Prostate gland (tissue), 2 donors: Measurements from ENCODE around the gene CIPC. TPM values are rescaled to one million over a fixed set of nuclear protein-coding genes. Genes with fewer than 3 reads are reported as not detected.
A peak's percentile ranks its signal among the peaks of the same experiment; 100 is the strongest.

Experiments used
- DNase-seq: peaks from one replicate; pipeline ENCODE4 v3.0.0-alpha.2; 2019; ENCODE audit warnings: low spot score
- H3K27ac ChIP-seq, 2 donors: fragments of 200-600 bp; sonication (generic); 2 replicates each; pipeline ENCODE4 v1.5.1; 2017 to 2019
- H3K27me3 ChIP-seq: fragments of 200-600 bp; sonication (generic); replicated peaks from 2 replicates; pipeline ENCODE4 v1.5.1; 2019; ENCODE audit not compliant: insufficient read depth
- H3K36me3 ChIP-seq, 2 donors: fragments of 200-600 bp; sonication (generic); 1 replicate in 1 of 2; 2 replicates in 1 of 2; pipeline versions ENCODE4 v1.5.1 to v1.8.1; 2017 to 2019
- H3K4me1 ChIP-seq: fragments of 200-600 bp; sonication (generic); replicated peaks from 2 replicates; pipeline ENCODE4 v1.5.1; 2019
- H3K4me3 ChIP-seq, 2 donors: fragments of 200-600 bp; sonication (generic); 2 replicates each; pipeline ENCODE4 v1.5.1; 2017 to 2019
- H3K9me3 ChIP-seq: fragments of 200-600 bp; sonication (generic); 2 replicates; pipeline ENCODE4 v1.5.1; 2017
- CTCF ChIP-seq, 4 experiments: fragments of 200-600 bp in 2 of 4; fragments of 450-650 bp in 2 of 4; sonication (generic) in 2 of 4; IDR thresholded peaks; 1 replicate in 3 of 4; 2 replicates in 1 of 4; pipeline ENCODE4 v1.5.1; 2016 to 2019; ENCODE audit warnings: antibody characterized with exemption in 4 of 4, mild to moderate bottlenecking in 2 of 4, moderate library complexity in 2 of 4
- POLR2A ChIP-seq: fragments of 450-650 bp; IDR thresholded peaks from one replicate; pipeline ENCODE4 v1.6.1; 2016; ENCODE audit warnings: antibody characterized with exemption, mild to moderate bottlenecking
- POLR2AphosphoS5 ChIP-seq: sonication (generic); formaldehyde crosslinking; IDR thresholded peaks from one replicate; pipeline ENCODE4 v1.6.1; 2017; ENCODE audit warnings: antibody characterized with exemption
- WGBS: methylation state at CpG from one replicate; pipeline ENCODE4 v1.1.5; 2018; 5-methylcytosine and 5-hydroxymethylcytosine counted together
- intact Hi-C: fragments of 100-400 bp; cut with DNase I; formaldehyde crosslinking; loops from one replicate; pipeline ENCODE4 v1.14.2; 2022
- total RNA-seq, 2 donors: library from RNA; depleted of rRNA; stranded (reverse); fragments of >200 nt; gene quantifications; one replicate each; pipeline ENCODE4 v1.1.0, GENCODE V29; 2016

The CIPC gene
- total RNA-seq, 2 donors from 2014 or later: 45.1 to 63.3 TPM

DNA sequence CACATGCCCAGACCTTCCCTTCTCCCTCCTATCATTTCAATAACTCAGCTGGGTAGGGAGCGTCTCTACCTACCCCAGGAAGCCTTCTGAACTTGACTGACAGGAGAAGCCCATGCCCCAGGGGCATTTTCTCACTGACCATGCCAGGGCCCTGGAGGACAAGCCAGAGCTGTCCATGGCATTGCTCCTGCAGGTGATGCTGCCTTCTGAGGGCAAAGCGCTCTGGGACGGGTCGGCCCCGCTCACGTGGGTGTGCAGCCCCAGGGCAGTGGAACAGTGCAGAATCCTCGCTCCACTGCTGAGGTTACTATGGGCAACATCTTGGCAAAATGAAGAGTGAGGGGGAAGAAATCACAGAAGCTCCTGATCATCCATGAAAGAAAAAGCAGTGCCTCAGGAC lies 28.5 kb upstream of the CIPC start:
- TF ChIP-seq POLR2A (no peak), POLR2AphosphoS5 (no peak), CTCF (IDR thresholded peaks at IDR 0.05) (no peak)
- Histone ChIP-seq H3K4me1 (peaks cover 3% of the 10 kb centered on the region), H3K27ac (peak overlapping the region; percentile 31 to 58), H3K36me3 (no peaks in the 10 kb centered on the region), H3K4me3 (no peak overlapping the region), H3K27me3 (no peaks in the 10 kb centered on the region), H3K9me3 (no peaks in the 10 kb centered on the region)
- WGBS: 81% methylated on average over 7 of the region's 7 CpGs
- no peak for DNase-seq
- intact Hi-C loops: loop anchor here (5.0 kb wide), 1 partner anchor 157 kb away; no protein-coding TSS in a partner anchor

- Histone ChIP-seq H3K4me1 (peaks cover 3% of the 10 kb centered on the region), H3K27me3 (no peaks in the 10 kb centered on the region)
Observed at GRCh38 chr14:77071938-77072388, 26.1 kb upstream of the CIPC start.

DNA sequence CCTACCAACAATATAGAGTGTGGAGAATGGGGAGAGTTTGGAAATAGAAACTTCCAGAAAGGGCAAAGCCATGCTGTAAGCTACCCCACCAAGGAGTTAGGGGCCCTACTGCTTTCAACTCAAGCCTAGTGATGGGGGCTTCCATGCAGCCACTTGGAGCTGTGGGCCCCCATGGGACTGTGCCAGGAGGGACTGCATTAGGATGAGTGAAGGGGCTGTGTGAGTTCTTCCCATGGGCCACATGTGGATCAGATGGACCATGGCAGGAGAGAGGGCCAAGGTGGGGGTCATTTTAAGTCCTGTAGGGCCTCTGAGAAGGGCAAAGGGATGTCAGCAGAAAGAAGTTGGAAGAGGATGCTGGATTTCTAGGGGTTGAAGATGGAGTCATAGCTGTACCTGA lies 23.1 kb upstream of the CIPC start:
- peak overlapping the region in 1 of 2 donors; percentile 2 for H3K4me3 ChIP-seq
- TF ChIP-seq POLR2A (no peak), CTCF (IDR thresholded peaks at IDR 0.05) (no peak), POLR2AphosphoS5 (no peak)
- H3K36me3 ChIP-seq: no peaks in the 10 kb centered on the region
- H3K9me3 ChIP-seq: no peaks in the 10 kb centered on the region
- no peaks in the 10 kb centered on the region for H3K27me3 ChIP-seq
- H3K27ac ChIP-seq: peak overlapping the region; percentile 61
- no peaks in the 10 kb centered on the region for H3K4me1 ChIP-seq
- intact Hi-C loops: no loop called here
- DNase-seq: no peak

More at GRCh38 chr14:77071938-77072388, 26.1 kb upstream of the CIPC start:
- TF ChIP-seq POLR2A (no peak), CTCF (IDR thresholded peaks at IDR 0.05) (no peak), POLR2AphosphoS5 (no peak)
- Histone ChIP-seq H3K36me3 (no peaks in the 10 kb centered on the region), H3K27ac (no peak overlapping the region), H3K9me3 (no peaks in the 10 kb centered on the region), H3K4me3 (no peak overlapping the region)
- DNase-seq: no peak
- intact Hi-C loops: no loop called here
- 79% methylated on average over 3 of the region's 3 CpGs for WGBS

- Histone ChIP-seq H3K9me3 (no peaks in the 10 kb centered on the region), H3K36me3 (no peaks in the 10 kb centered on the region), H3K27ac (peak overlapping the region; percentile 61), H3K4me1 (no peaks in the 10 kb centered on the region), H3K4me3 (peak overlapping the region in 1 of 2 donors; percentile 2), H3K27me3 (no peaks in the 10 kb centered on the region)
- no peak for DNase-seq
- no peak for TF ChIP-seq CTCF (IDR thresholded peaks at IDR 0.05)
- peak; percentile 59 for TF ChIP-seq POLR2AphosphoS5
- intact Hi-C loops: no loop called here
- 24% methylated on average over 10 of the region's 10 CpGs for WGBS
Observed at GRCh38 chr14:77076113-77076631, 21.9 kb upstream of the CIPC start.

GRCh38 chr14:77077040-77077439 lies 21.0 kb upstream of the CIPC start:
- H3K27me3 ChIP-seq: no peaks in the 10 kb centered on the region
- H3K4me3 ChIP-seq: no peak overlapping the region
- intact Hi-C loops: no loop called here
- peak overlapping the region in 1 of 2 donors; percentile 48 for H3K27ac ChIP-seq
- no peaks in the 10 kb centered on the region for H3K9me3 ChIP-seq
- no peaks in the 10 kb centered on the region for H3K36me3 ChIP-seq
- DNase-seq: no peak
- H3K4me1 ChIP-seq: no peaks in the 10 kb centered on the region
- TF ChIP-seq POLR2A (no peak), POLR2AphosphoS5 (no peak), CTCF (IDR thresholded peaks at IDR 0.05) (no peak)
- WGBS: 83% methylated on average over 3 of the region's 3 CpGs
